ENCODE data around the gene TOM1L2. TPM values are rescaled to one million over a fixed set of nuclear protein-coding genes. Genes with fewer than 3 reads are reported as not detected.
A peak's percentile ranks its signal among the peaks of the same experiment; 100 is the strongest.

The TOM1L2 gene
- total RNA-seq, 1 experiment from 2014 or later: 35.5 TPM

- no peaks in the 10 kb centered on the region for H3K9me3 ChIP-seq
- CTCF ChIA-PET: no interaction called here
- no peaks in the 10 kb centered on the region for H3K27me3 ChIP-seq (replicated peaks; ENCODE audit: control insufficient read depth, insufficient read depth, low read length)
- Mint-ChIP-seq H3K4me1 (ENCODE audit: low read depth, unreplicated experiment) (no peaks in the 10 kb centered on the region), H3K4me3 (ENCODE audit: unreplicated experiment) (no peak overlapping the region), H3K27ac (ENCODE audit: unreplicated experiment) (no peak overlapping the region), H3K9me3 (ENCODE audit: unreplicated experiment) (no peaks in the 10 kb centered on the region), H3K27me3 (ENCODE audit: insufficient read depth, unreplicated experiment) (no peaks in the 10 kb centered on the region), H3K36me3 (ENCODE audit: insufficient read depth, unreplicated experiment) (peaks cover 54% of the 10 kb centered on the region)
- peaks cover 2% of the 10 kb centered on the region; the same call in 1 of the 2 replicates for H3K36me3 ChIP-seq (ENCODE audit: control insufficient read depth, insufficient read depth, low read length)
- no peak overlapping the region for H3K4me3 ChIP-seq (ENCODE audit: low read depth, low read length)
- intact Hi-C loops (cut with micrococcal nuclease; ENCODE audit: unreplicated experiment): no loop called here
- POLR2A ChIA-PET: no interaction called here
- H3K4me1 ChIP-seq: no peaks in the 10 kb centered on the region
- BruUV-seq (replicated peaks): TSS peak; percentile 13
- TF ChIP-seq CTCF (IDR thresholded peaks at IDR 0.05; ENCODE audit: insufficient read depth in 1 of 2, low read depth in 1 of 2, low read length in 1 of 2, severe bottlenecking in 1 of 2, unreplicated experiment in 1 of 2): no peak
- DNase-seq: no peak
These were observed 174.9 kb downstream of the TOM1L2 start for GRCh38 chr17:17797119-17797809.

- ChIA-PET POLR2A (no interaction called here), CTCF (no interaction called here)
- Mint-ChIP-seq H3K4me1 (ENCODE audit: low read depth, unreplicated experiment) (no peaks in the 10 kb centered on the region), H3K27me3 (ENCODE audit: insufficient read depth, unreplicated experiment) (no peaks in the 10 kb centered on the region), H3K27ac (ENCODE audit: unreplicated experiment) (no peak overlapping the region), H3K9me3 (ENCODE audit: unreplicated experiment) (no peaks in the 10 kb centered on the region), H3K4me3 (ENCODE audit: unreplicated experiment) (no peak overlapping the region), H3K36me3 (ENCODE audit: insufficient read depth, unreplicated experiment) (peaks cover 51% of the 10 kb centered on the region)
- Histone ChIP-seq H3K4me1 (no peaks in the 10 kb centered on the region), H3K9me3 (no peaks in the 10 kb centered on the region), H3K36me3 (ENCODE audit: control insufficient read depth, insufficient read depth, low read length) (peaks cover 2% of the 10 kb centered on the region; the same call in 1 of the 2 replicates), H3K4me3 (ENCODE audit: low read depth, low read length) (no peak overlapping the region), H3K27me3 (replicated peaks; ENCODE audit: control insufficient read depth, insufficient read depth, low read length) (no peaks in the 10 kb centered on the region)
- DNase-seq: no peak
- intact Hi-C loops (cut with micrococcal nuclease; ENCODE audit: unreplicated experiment): no loop called here
- BruUV-seq (replicated peaks): no TSS peak
- TF ChIP-seq CTCF (IDR thresholded peaks at IDR 0.05; ENCODE audit: insufficient read depth in 1 of 2, low read depth in 1 of 2, low read length in 1 of 2, severe bottlenecking in 1 of 2, unreplicated experiment in 1 of 2): no peak
These were observed 175.5 kb downstream of the TOM1L2 start for GRCh38 chr17:17796787-17797061.

GRCh38 chr17:17795946-17796786 is 176.0 kb downstream of the TOM1L2 start:
- no TSS peak for BruUV-seq (replicated peaks)
- TF ChIP-seq CTCF (IDR thresholded peaks at IDR 0.05; ENCODE audit: insufficient read depth in 1 of 2, low read depth in 1 of 2, low read length in 1 of 2, severe bottlenecking in 1 of 2, unreplicated experiment in 1 of 2): no peak
- Mint-ChIP-seq H3K4me1 (ENCODE audit: low read depth, unreplicated experiment) (no peaks in the 10 kb centered on the region), H3K27ac (ENCODE audit: unreplicated experiment) (no peak overlapping the region), H3K36me3 (ENCODE audit: insufficient read depth, unreplicated experiment) (peaks cover 50% of the 10 kb centered on the region), H3K9me3 (ENCODE audit: unreplicated experiment) (no peaks in the 10 kb centered on the region), H3K27me3 (ENCODE audit: insufficient read depth, unreplicated experiment) (no peaks in the 10 kb centered on the region), H3K4me3 (ENCODE audit: unreplicated experiment) (no peak overlapping the region)
- H3K27me3 ChIP-seq (replicated peaks; ENCODE audit: control insufficient read depth, insufficient read depth, low read length): no peaks in the 10 kb centered on the region
- no peak for DNase-seq
- H3K4me3 ChIP-seq (ENCODE audit: low read depth, low read length): no peak overlapping the region
- peaks cover 2% of the 10 kb centered on the region; the same call in 1 of the 2 replicates for H3K36me3 ChIP-seq (ENCODE audit: control insufficient read depth, insufficient read depth, low read length)
- intact Hi-C loops (cut with micrococcal nuclease; ENCODE audit: unreplicated experiment): no loop called here
- POLR2A ChIA-PET: no interaction called here
- H3K4me1 ChIP-seq: no peaks in the 10 kb centered on the region
- H3K9me3 ChIP-seq: no peaks in the 10 kb centered on the region
- CTCF ChIA-PET: no interaction called here
